Mammary epithelial cell (primary cell): ENCODE measurements around the gene DIPK1B.

ENCODE experiments used
- EZH2 ChIP-seq: IDR thresholded peaks from 2 replicates; pipeline ENCODE4 v1.6.1; 2012; ENCODE audit warnings: low read length, inconsistent platforms, borderline replicate concordance
- TF ChIP-seq, protein P1 (sequence below), 2 donors: IDR thresholded peaks in 1 of 2; conservative IDR thresholded peaks in 1 of 2; 2 replicates each; pipeline ENCODE4 v1.5.1; 2011 to 2012; ENCODE audit warnings: inconsistent platforms in 2 of 2, low read length in 2 of 2, mild to moderate bottlenecking in 2 of 2, control low read depth in 1 of 2, low read depth in 1 of 2; ENCODE audit not compliant: insufficient read depth in 1 of 2; ENCODE audit errors: extremely low read depth in 1 of 2

DNA sequence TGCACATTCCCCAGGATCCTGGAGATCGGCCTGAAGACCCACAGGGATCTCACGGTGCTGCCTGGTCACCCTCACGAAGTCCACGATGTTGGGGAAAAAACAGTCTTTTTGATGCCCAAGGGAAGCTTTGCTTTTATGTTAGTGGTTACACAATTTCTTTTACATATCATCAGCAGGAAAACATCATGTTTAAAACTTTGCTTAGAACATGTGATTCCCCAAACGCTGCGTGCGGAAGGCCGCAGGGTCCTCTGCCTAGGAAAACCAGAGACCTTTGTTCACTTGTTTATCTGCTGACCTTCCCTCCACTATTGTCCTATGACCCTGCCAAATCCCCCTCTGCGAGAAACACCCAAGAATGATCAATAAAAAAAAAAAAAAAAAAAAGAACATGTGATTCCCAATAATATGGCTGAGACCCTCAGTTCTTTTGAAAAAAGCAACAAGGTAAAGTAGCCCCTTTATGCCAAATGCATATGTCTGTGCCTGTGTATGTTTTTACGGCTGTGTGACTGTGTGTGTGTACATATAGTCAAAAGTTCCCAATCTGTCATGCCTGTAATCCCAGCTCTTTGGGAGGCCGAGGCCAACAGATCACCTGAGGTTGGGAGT lies 13.6 kb upstream of the DIPK1B start:
- TF ChIP-seq, protein P1, sequence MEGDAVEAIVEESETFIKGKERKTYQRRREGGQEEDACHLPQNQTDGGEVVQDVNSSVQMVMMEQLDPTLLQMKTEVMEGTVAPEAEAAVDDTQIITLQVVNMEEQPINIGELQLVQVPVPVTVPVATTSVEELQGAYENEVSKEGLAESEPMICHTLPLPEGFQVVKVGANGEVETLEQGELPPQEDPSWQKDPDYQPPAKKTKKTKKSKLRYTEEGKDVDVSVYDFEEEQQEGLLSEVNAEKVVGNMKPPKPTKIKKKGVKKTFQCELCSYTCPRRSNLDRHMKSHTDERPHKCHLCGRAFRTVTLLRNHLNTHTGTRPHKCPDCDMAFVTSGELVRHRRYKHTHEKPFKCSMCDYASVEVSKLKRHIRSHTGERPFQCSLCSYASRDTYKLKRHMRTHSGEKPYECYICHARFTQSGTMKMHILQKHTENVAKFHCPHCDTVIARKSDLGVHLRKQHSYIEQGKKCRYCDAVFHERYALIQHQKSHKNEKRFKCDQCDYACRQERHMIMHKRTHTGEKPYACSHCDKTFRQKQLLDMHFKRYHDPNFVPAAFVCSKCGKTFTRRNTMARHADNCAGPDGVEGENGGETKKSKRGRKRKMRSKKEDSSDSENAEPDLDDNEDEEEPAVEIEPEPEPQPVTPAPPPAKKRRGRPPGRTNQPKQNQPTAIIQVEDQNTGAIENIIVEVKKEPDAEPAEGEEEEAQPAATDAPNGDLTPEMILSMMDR (conservative IDR thresholded peaks at IDR 0.05 in 1 of 2, IDR thresholded peaks at IDR 0.05 in 1 of 2; ENCODE audit: extremely low read depth in 1 of 2, insufficient read depth in 1 of 2, low read depth in 1 of 2, low read length in 2 of 2) = no peak
- TF ChIP-seq EZH2 = no peak
